GM21360 (cell line): ENCODE data around the gene GLRX5.
"Not testable (repeated sequence)": the region's sequence is repeated elsewhere in the genome, so short reads cannot be mapped to it uniquely, and the experiment has no call there.

Source experiments
- ATAC-seq: cut with Tn5 transposase; IDR thresholded peaks from one replicate; pipeline ENCODE4 v1.9.1; 2021; ENCODE audit warnings: mild to moderate bottlenecking, moderate library complexity; ENCODE audit not compliant: unreplicated experiment

The GLRX5 gene

GRCh38 chr14:95549656-95550585 lies 15.1 kb downstream of the GLRX5 start:
- no peak for ATAC-seq

GRCh38 chr14:95551435-95551834 lies 16.6 kb downstream of the GLRX5 start:
- no peak for ATAC-seq

- no peak for ATAC-seq
Measured at GRCh38 chr14:95553141-95553540, 18.3 kb downstream of the GLRX5 start.

- no peak for ATAC-seq
Measured at GRCh38 chr14:95555053-95555452, 20.2 kb downstream of the GLRX5 start.

- ATAC-seq, result no peak
Measured at GRCh38 chr14:95557291-95557690, 22.4 kb downstream of the GLRX5 start.

GRCh38 chr14:95557832-95558231 lies 23.0 kb downstream of the GLRX5 start:
- no peak for ATAC-seq

- ATAC-seq, result no peak
Measured at GRCh38 chr14:95559203-95559602, 24.4 kb downstream of the GLRX5 start.

GRCh38 chr14:95561001-95561412 lies 26.2 kb downstream of the GLRX5 start:
- peak; percentile 82 for ATAC-seq

GRCh38 chr14:95562892-95563685 lies 28.2 kb downstream of the GLRX5 start:
- no peak for ATAC-seq

GRCh38 chr14:95564060-95564459 lies 29.2 kb downstream of the GLRX5 start:
- no peak for ATAC-seq

GRCh38 chr14:95569440-95569839 lies 34.6 kb downstream of the GLRX5 start:
- no peak for ATAC-seq

- no peak for ATAC-seq
Measured at GRCh38 chr14:95573313-95573712, 38.5 kb downstream of the GLRX5 start.

- ATAC-seq, result no peak
Measured at GRCh38 chr14:95575840-95576473, 41.1 kb downstream of the GLRX5 start.

- ATAC-seq, result peak; percentile 95
Measured at GRCh38 chr14:95577067-95577800, 42.4 kb downstream of the GLRX5 start.

- ATAC-seq, result no peak
Measured at GRCh38 chr14:95577870-95578269, 43.0 kb downstream of the GLRX5 start.

- ATAC-seq, result not testable (repeated sequence)
Measured at GRCh38 chr14:95583836-95584617, 49.2 kb downstream of the GLRX5 start.

- ATAC-seq, result no peak
Measured at GRCh38 chr14:95585953-95586620, 51.2 kb downstream of the GLRX5 start.

- ATAC-seq, result not testable (repeated sequence)
Measured at GRCh38 chr14:95591182-95591581, 56.3 kb downstream of the GLRX5 start.
